HG03095 (cell line): ENCODE measurements around the gene INSYN1.
"Not testable (repeated sequence)": the region's sequence is repeated elsewhere in the genome, so short reads cannot be mapped to it uniquely, and the experiment has no call there.

Source experiments
- ATAC-seq: cut with Tn5 transposase; IDR thresholded peaks from one replicate; pipeline ENCODE4 v1.9.1; 2021; ENCODE audit warnings: moderate library complexity; ENCODE audit not compliant: unreplicated experiment

INSYN1 gene

GRCh38 chr15:73753250-73754130, at the start of gene INSYN1:
INSYN1 (minus strand) TSS chr15:73753351; CDS start chr15:73751130, 2,221 bp downstream.
- ATAC-seq: no peak

GRCh38 chr15:73802431-73803041, 49.4 kb upstream of the INSYN1 start:
- ATAC-seq: no peak

- ATAC-seq: no peak
Measured at GRCh38 chr15:73800662-73801345, 47.7 kb upstream of the INSYN1 start.

- ATAC-seq: no peak
Measured at GRCh38 chr15:73799466-73799865, 46.3 kb upstream of the INSYN1 start.

GRCh38 chr15:73797366-73798158, 44.4 kb upstream of the INSYN1 start:
- ATAC-seq: no peak

GRCh38 chr15:73796331-73796831, 43.2 kb upstream of the INSYN1 start:
- no peak for ATAC-seq

GRCh38 chr15:73794443-73795133, 41.4 kb upstream of the INSYN1 start:
- no peak for ATAC-seq

- ATAC-seq: not testable (repeated sequence)
Measured at GRCh38 chr15:73792899-73793541, 39.9 kb upstream of the INSYN1 start.

- no peak for ATAC-seq
Measured at GRCh38 chr15:73792415-73792814, 39.3 kb upstream of the INSYN1 start.

GRCh38 chr15:73789521-73790240, 36.5 kb upstream of the INSYN1 start:
- ATAC-seq: no peak

- ATAC-seq: no peak
Measured at GRCh38 chr15:73787621-73788020, 34.5 kb upstream of the INSYN1 start.

- no peak for ATAC-seq
Measured at GRCh38 chr15:73786538-73786937, 33.4 kb upstream of the INSYN1 start.

GRCh38 chr15:73785256-73786014, 32.3 kb upstream of the INSYN1 start:
- ATAC-seq: not testable (repeated sequence)

GRCh38 chr15:73784291-73784690, 31.1 kb upstream of the INSYN1 start:
- no peak for ATAC-seq

GRCh38 chr15:73782344-73782959, 29.3 kb upstream of the INSYN1 start:
- ATAC-seq: no peak

GRCh38 chr15:73781038-73781925, 28.1 kb upstream of the INSYN1 start:
- no peak for ATAC-seq

- no peak for ATAC-seq
Measured at GRCh38 chr15:73779974-73780373, 26.8 kb upstream of the INSYN1 start.
